Lower leg skin (tissue), 3 donors: ENCODE data around the gene METTL26.

Experiments used
- CTCF ChIP-seq, 3 donors: fragments of 450-650 bp; IDR thresholded peaks; one replicate each; pipeline ENCODE4 v1.5.1; 2016; ENCODE audit warnings: antibody characterized with exemption in 3 of 3, mild to moderate bottlenecking in 3 of 3, moderate library complexity in 2 of 3
- POLR2A ChIP-seq, 2 donors: fragments of 450-650 bp; IDR thresholded peaks; one replicate each; pipeline ENCODE4 v1.6.1; 2016 to 2017; ENCODE audit warnings: antibody characterized with exemption in 2 of 2, mild to moderate bottlenecking in 1 of 2, moderate library complexity in 1 of 2

GRCh38 chr16:646679-647172 lies 10.6 kb upstream of the METTL26 start:
- TF ChIP-seq CTCF (IDR thresholded peaks at IDR 0.05) (no peak), POLR2A (IDR thresholded peaks at IDR 0.05) (no peak)
